WTC11 (cell line): ENCODE measurements around the gene FAM50B.

Experiments
- JUN ChIP-seq: sonication (generic); formaldehyde crosslinking; IDR thresholded peaks from 2 replicates; pipeline ENCODE4 v1.8.0; 2023; ENCODE audit warnings: mild to moderate bottlenecking, missing genetic modification reagents
- OVOL2 ChIP-seq: fragments of 250-450 bp; sonication (Bioruptor Pico); IDR thresholded peaks from 2 replicates; pipeline ENCODE4 v1.9.0; 2021; ENCODE audit warnings: mild to moderate bottlenecking, borderline replicate concordance
- TF ChIP-seq, protein P1 (sequence below): fragments of 200-600 bp; IDR thresholded peaks from 2 replicates; pipeline ENCODE4 v1.8.0; 2022; ENCODE audit warnings: antibody characterized with exemption
- TF ChIP-seq, protein P2 (sequence below): sonication (generic); formaldehyde crosslinking; IDR thresholded peaks from 2 replicates; pipeline ENCODE4 v1.8.0; 2023; ENCODE audit warnings: missing genetic modification reagents, mild to moderate bottlenecking, borderline replicate concordance
- TF ChIP-seq, protein P3 (sequence below): fragments of 250-450 bp; sonication (Bioruptor Pico); IDR thresholded peaks from 2 replicates; pipeline ENCODE4 v1.9.0; 2021; ENCODE audit warnings: mild to moderate bottlenecking, borderline replicate concordance
- TF ChIP-seq, protein P4 (sequence below): sonication (generic); formaldehyde crosslinking; IDR thresholded peaks from 2 replicates; pipeline ENCODE4 v1.8.0; 2022; ENCODE audit warnings: missing genetic modification reagents

DNA sequence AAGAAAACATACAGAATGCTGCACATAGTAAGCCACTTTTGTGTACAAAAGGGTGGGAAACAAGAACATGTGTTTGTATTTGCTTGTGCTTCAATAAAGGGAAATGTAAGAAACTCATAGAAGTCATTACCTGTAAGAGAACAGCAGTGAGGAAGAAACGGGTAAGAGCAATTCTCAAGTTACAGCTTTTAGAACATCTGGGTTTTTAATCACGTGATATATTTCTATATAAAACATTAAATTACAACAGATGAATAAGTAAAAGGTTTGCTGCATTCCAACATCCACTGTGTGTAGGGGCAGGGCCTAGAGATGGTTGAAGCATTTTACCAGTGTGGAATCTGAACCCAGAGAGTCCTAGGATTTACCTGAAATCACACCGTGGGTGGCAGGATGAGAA lies 36.6 kb upstream of the FAM50B start:
- TF ChIP-seq, protein P1, sequence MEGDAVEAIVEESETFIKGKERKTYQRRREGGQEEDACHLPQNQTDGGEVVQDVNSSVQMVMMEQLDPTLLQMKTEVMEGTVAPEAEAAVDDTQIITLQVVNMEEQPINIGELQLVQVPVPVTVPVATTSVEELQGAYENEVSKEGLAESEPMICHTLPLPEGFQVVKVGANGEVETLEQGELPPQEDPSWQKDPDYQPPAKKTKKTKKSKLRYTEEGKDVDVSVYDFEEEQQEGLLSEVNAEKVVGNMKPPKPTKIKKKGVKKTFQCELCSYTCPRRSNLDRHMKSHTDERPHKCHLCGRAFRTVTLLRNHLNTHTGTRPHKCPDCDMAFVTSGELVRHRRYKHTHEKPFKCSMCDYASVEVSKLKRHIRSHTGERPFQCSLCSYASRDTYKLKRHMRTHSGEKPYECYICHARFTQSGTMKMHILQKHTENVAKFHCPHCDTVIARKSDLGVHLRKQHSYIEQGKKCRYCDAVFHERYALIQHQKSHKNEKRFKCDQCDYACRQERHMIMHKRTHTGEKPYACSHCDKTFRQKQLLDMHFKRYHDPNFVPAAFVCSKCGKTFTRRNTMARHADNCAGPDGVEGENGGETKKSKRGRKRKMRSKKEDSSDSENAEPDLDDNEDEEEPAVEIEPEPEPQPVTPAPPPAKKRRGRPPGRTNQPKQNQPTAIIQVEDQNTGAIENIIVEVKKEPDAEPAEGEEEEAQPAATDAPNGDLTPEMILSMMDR: no peak
- TF ChIP-seq, protein P2, sequence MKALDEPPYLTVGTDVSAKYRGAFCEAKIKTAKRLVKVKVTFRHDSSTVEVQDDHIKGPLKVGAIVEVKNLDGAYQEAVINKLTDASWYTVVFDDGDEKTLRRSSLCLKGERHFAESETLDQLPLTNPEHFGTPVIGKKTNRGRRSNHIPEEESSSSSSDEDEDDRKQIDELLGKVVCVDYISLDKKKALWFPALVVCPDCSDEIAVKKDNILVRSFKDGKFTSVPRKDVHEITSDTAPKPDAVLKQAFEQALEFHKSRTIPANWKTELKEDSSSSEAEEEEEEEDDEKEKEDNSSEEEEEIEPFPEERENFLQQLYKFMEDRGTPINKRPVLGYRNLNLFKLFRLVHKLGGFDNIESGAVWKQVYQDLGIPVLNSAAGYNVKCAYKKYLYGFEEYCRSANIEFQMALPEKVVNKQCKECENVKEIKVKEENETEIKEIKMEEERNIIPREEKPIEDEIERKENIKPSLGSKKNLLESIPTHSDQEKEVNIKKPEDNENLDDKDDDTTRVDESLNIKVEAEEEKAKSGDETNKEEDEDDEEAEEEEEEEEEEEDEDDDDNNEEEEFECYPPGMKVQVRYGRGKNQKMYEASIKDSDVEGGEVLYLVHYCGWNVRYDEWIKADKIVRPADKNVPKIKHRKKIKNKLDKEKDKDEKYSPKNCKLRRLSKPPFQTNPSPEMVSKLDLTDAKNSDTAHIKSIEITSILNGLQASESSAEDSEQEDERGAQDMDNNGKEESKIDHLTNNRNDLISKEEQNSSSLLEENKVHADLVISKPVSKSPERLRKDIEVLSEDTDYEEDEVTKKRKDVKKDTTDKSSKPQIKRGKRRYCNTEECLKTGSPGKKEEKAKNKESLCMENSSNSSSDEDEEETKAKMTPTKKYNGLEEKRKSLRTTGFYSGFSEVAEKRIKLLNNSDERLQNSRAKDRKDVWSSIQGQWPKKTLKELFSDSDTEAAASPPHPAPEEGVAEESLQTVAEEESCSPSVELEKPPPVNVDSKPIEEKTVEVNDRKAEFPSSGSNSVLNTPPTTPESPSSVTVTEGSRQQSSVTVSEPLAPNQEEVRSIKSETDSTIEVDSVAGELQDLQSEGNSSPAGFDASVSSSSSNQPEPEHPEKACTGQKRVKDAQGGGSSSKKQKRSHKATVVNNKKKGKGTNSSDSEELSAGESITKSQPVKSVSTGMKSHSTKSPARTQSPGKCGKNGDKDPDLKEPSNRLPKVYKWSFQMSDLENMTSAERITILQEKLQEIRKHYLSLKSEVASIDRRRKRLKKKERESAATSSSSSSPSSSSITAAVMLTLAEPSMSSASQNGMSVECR (CRISPR knock-in tag): no peak
- TF ChIP-seq JUN (CRISPR knock-in tag) (no peak), OVOL2 (no peak)
- TF ChIP-seq, protein P3, sequence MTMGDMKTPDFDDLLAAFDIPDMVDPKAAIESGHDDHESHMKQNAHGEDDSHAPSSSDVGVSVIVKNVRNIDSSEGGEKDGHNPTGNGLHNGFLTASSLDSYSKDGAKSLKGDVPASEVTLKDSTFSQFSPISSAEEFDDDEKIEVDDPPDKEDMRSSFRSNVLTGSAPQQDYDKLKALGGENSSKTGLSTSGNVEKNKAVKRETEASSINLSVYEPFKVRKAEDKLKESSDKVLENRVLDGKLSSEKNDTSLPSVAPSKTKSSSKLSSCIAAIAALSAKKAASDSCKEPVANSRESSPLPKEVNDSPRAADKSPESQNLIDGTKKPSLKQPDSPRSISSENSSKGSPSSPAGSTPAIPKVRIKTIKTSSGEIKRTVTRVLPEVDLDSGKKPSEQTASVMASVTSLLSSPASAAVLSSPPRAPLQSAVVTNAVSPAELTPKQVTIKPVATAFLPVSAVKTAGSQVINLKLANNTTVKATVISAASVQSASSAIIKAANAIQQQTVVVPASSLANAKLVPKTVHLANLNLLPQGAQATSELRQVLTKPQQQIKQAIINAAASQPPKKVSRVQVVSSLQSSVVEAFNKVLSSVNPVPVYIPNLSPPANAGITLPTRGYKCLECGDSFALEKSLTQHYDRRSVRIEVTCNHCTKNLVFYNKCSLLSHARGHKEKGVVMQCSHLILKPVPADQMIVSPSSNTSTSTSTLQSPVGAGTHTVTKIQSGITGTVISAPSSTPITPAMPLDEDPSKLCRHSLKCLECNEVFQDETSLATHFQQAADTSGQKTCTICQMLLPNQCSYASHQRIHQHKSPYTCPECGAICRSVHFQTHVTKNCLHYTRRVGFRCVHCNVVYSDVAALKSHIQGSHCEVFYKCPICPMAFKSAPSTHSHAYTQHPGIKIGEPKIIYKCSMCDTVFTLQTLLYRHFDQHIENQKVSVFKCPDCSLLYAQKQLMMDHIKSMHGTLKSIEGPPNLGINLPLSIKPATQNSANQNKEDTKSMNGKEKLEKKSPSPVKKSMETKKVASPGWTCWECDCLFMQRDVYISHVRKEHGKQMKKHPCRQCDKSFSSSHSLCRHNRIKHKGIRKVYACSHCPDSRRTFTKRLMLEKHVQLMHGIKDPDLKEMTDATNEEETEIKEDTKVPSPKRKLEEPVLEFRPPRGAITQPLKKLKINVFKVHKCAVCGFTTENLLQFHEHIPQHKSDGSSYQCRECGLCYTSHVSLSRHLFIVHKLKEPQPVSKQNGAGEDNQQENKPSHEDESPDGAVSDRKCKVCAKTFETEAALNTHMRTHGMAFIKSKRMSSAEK (CRISPR knock-in tag): no peak
- TF ChIP-seq, protein P4, sequence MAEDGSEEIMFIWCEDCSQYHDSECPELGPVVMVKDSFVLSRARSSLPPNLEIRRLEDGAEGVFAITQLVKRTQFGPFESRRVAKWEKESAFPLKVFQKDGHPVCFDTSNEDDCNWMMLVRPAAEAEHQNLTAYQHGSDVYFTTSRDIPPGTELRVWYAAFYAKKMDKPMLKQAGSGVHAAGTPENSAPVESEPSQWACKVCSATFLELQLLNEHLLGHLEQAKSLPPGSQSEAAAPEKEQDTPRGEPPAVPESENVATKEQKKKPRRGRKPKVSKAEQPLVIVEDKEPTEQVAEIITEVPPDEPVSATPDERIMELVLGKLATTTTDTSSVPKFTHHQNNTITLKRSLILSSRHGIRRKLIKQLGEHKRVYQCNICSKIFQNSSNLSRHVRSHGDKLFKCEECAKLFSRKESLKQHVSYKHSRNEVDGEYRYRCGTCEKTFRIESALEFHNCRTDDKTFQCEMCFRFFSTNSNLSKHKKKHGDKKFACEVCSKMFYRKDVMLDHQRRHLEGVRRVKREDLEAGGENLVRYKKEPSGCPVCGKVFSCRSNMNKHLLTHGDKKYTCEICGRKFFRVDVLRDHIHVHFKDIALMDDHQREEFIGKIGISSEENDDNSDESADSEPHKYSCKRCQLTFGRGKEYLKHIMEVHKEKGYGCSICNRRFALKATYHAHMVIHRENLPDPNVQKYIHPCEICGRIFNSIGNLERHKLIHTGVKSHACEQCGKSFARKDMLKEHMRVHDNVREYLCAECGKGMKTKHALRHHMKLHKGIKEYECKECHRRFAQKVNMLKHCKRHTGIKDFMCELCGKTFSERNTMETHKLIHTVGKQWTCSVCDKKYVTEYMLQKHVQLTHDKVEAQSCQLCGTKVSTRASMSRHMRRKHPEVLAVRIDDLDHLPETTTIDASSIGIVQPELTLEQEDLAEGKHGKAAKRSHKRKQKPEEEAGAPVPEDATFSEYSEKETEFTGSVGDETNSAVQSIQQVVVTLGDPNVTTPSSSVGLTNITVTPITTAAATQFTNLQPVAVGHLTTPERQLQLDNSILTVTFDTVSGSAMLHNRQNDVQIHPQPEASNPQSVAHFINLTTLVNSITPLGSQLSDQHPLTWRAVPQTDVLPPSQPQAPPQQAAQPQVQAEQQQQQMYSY (CRISPR knock-in tag): no peak
